Measurements from ENCODE around the gene LRG1.

The LRG1 gene

DNA sequence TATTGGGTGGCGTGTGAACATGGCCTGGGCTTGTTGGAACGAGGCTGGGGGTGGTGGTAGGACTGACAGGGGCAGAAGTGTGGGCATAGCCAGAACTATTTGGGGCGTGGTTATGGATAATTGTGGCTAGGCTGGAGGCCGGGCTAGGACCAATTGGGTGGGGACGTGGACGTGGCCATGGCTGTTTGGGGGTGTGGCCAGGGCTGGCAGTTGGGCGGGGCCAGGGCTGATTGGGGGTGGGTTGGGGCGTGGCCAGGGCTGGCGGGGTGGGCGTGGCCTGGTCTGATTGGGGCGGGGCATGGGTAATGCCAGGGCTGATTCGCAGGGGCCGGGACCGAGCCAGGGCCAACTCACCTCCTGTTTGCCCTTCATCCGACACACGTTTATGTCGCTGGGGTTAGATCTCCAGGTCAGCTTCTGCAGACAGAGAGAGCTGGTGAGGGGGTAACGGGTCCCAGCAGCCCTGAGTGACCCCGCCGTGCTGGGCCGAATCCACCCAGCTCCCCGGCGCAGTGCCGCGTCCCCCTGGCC lies 16.8 kb upstream of the LRG1 start:
- no peaks in the 10 kb centered on the region for H3K4me1 ChIP-seq (ENCODE audit: control insufficient read depth, insufficient read depth, low read length)
- no peak overlapping the region for H3K4me3 ChIP-seq (ENCODE audit: low read depth, low read length)
- H3K27ac ChIP-seq (ENCODE audit: extremely low read depth, low read depth, low read length): no peak overlapping the region
- ChIA-PET POLR2A (no interaction called here), CTCF (interaction anchor here (0.7 to 2.2 kb wide), 5 partner anchors 10 to 180 kb away, joined by 3 to 11 read pairs (median 4); no protein-coding TSS in a partner anchor)
- TF ChIP-seq, protein P1, sequence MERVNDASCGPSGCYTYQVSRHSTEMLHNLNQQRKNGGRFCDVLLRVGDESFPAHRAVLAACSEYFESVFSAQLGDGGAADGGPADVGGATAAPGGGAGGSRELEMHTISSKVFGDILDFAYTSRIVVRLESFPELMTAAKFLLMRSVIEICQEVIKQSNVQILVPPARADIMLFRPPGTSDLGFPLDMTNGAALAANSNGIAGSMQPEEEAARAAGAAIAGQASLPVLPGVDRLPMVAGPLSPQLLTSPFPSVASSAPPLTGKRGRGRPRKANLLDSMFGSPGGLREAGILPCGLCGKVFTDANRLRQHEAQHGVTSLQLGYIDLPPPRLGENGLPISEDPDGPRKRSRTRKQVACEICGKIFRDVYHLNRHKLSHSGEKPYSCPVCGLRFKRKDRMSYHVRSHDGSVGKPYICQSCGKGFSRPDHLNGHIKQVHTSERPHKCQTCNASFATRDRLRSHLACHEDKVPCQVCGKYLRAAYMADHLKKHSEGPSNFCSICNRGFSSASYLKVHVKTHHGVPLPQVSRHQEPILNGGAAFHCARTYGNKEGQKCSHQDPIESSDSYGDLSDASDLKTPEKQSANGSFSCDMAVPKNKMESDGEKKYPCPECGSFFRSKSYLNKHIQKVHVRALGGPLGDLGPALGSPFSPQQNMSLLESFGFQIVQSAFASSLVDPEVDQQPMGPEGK (tag by site-specific recombination; IDR thresholded peaks at IDR 0.05): no peak
- TF ChIP-seq GFI1B (tag by site-specific recombination; IDR thresholded peaks at IDR 0.05): no peak
- TF ChIP-seq ZNF223 (tag by site-specific recombination; IDR thresholded peaks at IDR 0.05): no peak
- TF ChIP-seq, protein P2, sequence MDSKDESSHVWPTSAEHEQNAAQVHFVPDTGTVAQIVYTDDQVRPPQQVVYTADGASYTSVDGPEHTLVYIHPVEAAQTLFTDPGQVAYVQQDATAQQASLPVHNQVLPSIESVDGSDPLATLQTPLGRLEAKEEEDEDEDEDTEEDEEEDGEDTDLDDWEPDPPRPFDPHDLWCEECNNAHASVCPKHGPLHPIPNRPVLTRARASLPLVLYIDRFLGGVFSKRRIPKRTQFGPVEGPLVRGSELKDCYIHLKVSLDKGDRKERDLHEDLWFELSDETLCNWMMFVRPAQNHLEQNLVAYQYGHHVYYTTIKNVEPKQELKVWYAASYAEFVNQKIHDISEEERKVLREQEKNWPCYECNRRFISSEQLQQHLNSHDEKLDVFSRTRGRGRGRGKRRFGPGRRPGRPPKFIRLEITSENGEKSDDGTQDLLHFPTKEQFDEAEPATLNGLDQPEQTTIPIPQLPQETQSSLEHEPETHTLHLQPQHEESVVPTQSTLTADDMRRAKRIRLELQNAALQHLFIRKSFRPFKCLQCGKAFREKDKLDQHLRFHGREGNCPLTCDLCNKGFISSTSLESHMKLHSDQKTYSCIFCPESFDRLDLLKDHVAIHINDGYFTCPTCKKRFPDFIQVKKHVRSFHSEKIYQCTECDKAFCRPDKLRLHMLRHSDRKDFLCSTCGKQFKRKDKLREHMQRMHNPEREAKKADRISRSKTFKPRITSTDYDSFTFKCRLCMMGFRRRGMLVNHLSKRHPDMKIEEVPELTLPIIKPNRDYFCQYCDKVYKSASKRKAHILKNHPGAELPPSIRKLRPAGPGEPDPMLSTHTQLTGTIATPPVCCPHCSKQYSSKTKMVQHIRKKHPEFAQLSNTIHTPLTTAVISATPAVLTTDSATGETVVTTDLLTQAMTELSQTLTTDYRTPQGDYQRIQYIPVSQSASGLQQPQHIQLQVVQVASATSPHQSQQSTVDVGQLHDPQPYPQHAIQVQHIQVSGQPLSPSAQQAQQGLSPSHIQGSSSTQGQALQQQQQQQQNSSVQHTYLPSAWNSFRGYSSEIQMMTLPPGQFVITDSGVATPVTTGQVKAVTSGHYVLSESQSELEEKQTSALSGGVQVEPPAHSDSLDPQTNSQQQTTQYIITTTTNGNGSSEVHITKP (tag by site-specific recombination; IDR thresholded peaks at IDR 0.05): 0 out of 2 replicates have a peak, but pooled peaks have one; percentile 55
- no peak for TF ChIP-seq MEIS1 (CRISPR knock-in tag; IDR thresholded peaks at IDR 0.05; ENCODE audit: borderline replicate concordance)
- TF ChIP-seq ZNF776 (tag by site-specific recombination; IDR thresholded peaks at IDR 0.05; ENCODE audit: borderline replicate concordance): no peak
- TF ChIP-seq KLF9 (tag by site-specific recombination; IDR thresholded peaks at IDR 0.05; ENCODE audit: low read depth): peak; percentile 57
- TF ChIP-seq SP2 (tag by site-specific recombination; IDR thresholded peaks at IDR 0.05): no peak; the same call in 1 of the 2 replicates
- no peak for TF ChIP-seq ZNF335 (tag by site-specific recombination; conservative IDR thresholded peaks at IDR 0.05)
- no peak for TF ChIP-seq TRIM28 (IDR thresholded peaks at IDR 0.05; ENCODE audit: borderline replicate concordance, low read length)
- TF ChIP-seq SCRT2 (tag by site-specific recombination; IDR thresholded peaks at IDR 0.05): no peak
- TF ChIP-seq ZFP41 (tag by site-specific recombination; IDR thresholded peaks at IDR 0.05; ENCODE audit: borderline replicate concordance): no peak
- no peak for TF ChIP-seq ZNF600 (tag by site-specific recombination; IDR thresholded peaks at IDR 0.05)
- peak; percentile 27 for TF ChIP-seq SP3 (tag by site-specific recombination; IDR thresholded peaks at IDR 0.05)
- TF ChIP-seq KLF8 (tag by site-specific recombination; IDR thresholded peaks at IDR 0.05): peak; percentile 59
- TF ChIP-seq, protein P3, sequence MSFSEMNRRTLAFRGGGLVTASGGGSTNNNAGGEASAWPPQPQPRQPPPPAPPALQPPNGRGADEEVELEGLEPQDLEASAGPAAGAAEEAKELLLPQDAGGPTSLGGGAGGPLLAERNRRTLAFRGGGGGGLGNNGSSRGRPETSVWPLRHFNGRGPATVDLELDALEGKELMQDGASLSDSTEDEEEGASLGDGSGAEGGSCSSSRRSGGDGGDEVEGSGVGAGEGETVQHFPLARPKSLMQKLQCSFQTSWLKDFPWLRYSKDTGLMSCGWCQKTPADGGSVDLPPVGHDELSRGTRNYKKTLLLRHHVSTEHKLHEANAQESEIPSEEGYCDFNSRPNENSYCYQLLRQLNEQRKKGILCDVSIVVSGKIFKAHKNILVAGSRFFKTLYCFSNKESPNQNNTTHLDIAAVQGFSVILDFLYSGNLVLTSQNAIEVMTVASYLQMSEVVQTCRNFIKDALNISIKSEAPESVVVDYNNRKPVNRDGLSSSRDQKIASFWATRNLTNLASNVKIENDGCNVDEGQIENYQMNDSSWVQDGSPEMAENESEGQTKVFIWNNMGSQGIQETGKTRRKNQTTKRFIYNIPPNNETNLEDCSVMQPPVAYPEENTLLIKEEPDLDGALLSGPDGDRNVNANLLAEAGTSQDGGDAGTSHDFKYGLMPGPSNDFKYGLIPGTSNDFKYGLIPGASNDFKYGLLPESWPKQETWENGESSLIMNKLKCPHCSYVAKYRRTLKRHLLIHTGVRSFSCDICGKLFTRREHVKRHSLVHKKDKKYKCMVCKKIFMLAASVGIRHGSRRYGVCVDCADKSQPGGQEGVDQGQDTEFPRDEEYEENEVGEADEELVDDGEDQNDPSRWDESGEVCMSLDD (tag by site-specific recombination; IDR thresholded peaks at IDR 0.05): no peak
- H3K9me3 ChIP-seq (ENCODE audit: control insufficient read depth, insufficient read depth, low read depth, low read length): no peaks in the 10 kb centered on the region
- peaks cover 0 to 40% of the 10 kb centered on the region in 2 experiments; a peak in 2 of 3 replicates for H3K36me3 ChIP-seq (ENCODE audit: control insufficient read depth in 2 of 2, insufficient read depth in 1 of 2, low read length in 2 of 2)
